Measurements from ENCODE around the gene FRMD3. TPM values are rescaled to one million over a fixed set of nuclear protein-coding genes. Genes with fewer than 3 reads are reported as not detected.

Gene FRMD3
- total RNA-seq, 1 experiment from 2014 or later = 0.55 TPM

DNA sequence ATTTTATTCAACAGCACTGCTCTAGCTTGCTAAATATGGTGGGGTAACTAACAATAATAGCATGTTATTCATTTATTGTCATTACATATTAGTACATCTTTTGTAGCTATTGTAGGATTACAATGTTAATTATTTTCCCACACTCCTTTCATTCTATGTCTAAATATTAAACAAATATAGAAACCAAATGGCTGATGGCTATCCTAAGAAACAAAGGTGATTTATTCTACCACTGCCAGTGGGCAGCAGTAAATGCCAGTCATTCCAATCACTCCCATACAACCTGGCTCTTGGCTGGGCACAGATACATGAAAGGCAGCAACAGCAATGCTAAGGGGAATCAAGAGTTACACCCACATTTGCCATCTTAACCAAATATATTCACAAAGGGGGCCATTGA, 84.1 kb downstream of the FRMD3 start:
- Histone ChIP-seq H3K79me2 (ENCODE audit: insufficient read depth, low read length) (no peaks in the 10 kb centered on the region), H2BK15ac (ENCODE audit: low read depth, low read length) (no peak overlapping the region), H2BK120ac (ENCODE audit: low read depth, low read length, poor library complexity, severe bottlenecking) (no peak overlapping the region), H3K4me2 (ENCODE audit: insufficient read depth, insufficient read length, low read length) (no peak overlapping the region), H3K56ac (ENCODE audit: insufficient read length, low read depth, low read length) (no peak overlapping the region), H3K23me2 (ENCODE audit: insufficient read length, low read depth, low read length, poor library complexity, severe bottlenecking) (no peaks in the 10 kb centered on the region), H4K20me1 (ENCODE audit: control insufficient read depth, insufficient read depth, insufficient read length) (no peaks in the 10 kb centered on the region), H3K14ac (ENCODE audit: insufficient read depth, low read length) (no peak overlapping the region), H2AFZ (ENCODE audit: low read length) (no peak overlapping the region), H4K91ac (ENCODE audit: insufficient read length, low read depth, low read length) (no peak overlapping the region), H3K23ac (ENCODE audit: insufficient read length, low read depth, low read length) (no peak overlapping the region), H3K79me1 (ENCODE audit: insufficient read depth, low read depth, low read length, poor library complexity, severe bottlenecking) (no peaks in the 10 kb centered on the region), H3K27me3 (ENCODE audit: insufficient read depth, low read length) (no peaks in the 10 kb centered on the region), H2BK5ac (ENCODE audit: insufficient read length, low read length) (no peak overlapping the region), H3K4ac (ENCODE audit: low read depth, low read length) (no peak overlapping the region), H3T11ph (ENCODE audit: low read length) (no peak overlapping the region), H2BK12ac (ENCODE audit: insufficient read length, low read depth, low read length) (no peak overlapping the region), H3K9ac (ENCODE audit: extremely low read depth, insufficient read length, low read length) (no peak overlapping the region), H3K27ac (ENCODE audit: insufficient read length, low read depth, low read length) (no peak overlapping the region), H2AK5ac (ENCODE audit: insufficient read length, low read length) (no peak overlapping the region), H3K4me1 (ENCODE audit: insufficient read depth, low read length) (no peaks in the 10 kb centered on the region), H4K8ac (replicated peaks; ENCODE audit: insufficient read length, low read depth, low read length) (no peak overlapping the region), H3K9me3 (ENCODE audit: control insufficient read depth, low read depth, low read length) (no peaks in the 10 kb centered on the region), H3K18ac (ENCODE audit: insufficient read length, low read depth, low read length) (no peak overlapping the region), H2BK20ac (ENCODE audit: low read depth, low read length, poor library complexity, severe bottlenecking) (no peak overlapping the region), H4K5ac (ENCODE audit: insufficient read length, low read depth, low read length) (no peak overlapping the region)
- Mint-ChIP-seq H3K27me3 (ENCODE audit: low read depth) (no peaks in the 10 kb centered on the region), H3K4me1 (no peaks in the 10 kb centered on the region), H3K27ac (no peak overlapping the region), H3K9me3 (no peaks in the 10 kb centered on the region), H3K36me3 (ENCODE audit: insufficient read depth in 1 of 3, low read depth in 3 of 3) (no peaks in the 10 kb centered on the region), H3K4me3 (no peak overlapping the region)
- TF ChIP-seq, protein P1, sequence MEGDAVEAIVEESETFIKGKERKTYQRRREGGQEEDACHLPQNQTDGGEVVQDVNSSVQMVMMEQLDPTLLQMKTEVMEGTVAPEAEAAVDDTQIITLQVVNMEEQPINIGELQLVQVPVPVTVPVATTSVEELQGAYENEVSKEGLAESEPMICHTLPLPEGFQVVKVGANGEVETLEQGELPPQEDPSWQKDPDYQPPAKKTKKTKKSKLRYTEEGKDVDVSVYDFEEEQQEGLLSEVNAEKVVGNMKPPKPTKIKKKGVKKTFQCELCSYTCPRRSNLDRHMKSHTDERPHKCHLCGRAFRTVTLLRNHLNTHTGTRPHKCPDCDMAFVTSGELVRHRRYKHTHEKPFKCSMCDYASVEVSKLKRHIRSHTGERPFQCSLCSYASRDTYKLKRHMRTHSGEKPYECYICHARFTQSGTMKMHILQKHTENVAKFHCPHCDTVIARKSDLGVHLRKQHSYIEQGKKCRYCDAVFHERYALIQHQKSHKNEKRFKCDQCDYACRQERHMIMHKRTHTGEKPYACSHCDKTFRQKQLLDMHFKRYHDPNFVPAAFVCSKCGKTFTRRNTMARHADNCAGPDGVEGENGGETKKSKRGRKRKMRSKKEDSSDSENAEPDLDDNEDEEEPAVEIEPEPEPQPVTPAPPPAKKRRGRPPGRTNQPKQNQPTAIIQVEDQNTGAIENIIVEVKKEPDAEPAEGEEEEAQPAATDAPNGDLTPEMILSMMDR (conservative IDR thresholded peaks at IDR 0.05) = no peak
- no peak for DNase-seq

All from H9 (cell line).